ENCODE results near the gene ZNF428. TPM values are rescaled to one million over a fixed set of nuclear protein-coding genes. Genes with fewer than 3 reads are reported as not detected.

The ZNF428 gene
- total RNA-seq, 2 donors from 2014 or later = 51.7 to 108 TPM

GRCh38 chr19:43633520-43633919 lies 14.1 kb upstream of the ZNF428 start:
- intact Hi-C loops (cut with DNase I) = no loop called here
- no peak for DNase-seq (ENCODE audit: low spot score)
- Histone ChIP-seq H3K4me1 (replicated peaks) (no peaks in the 10 kb centered on the region), H3K27me3 (replicated peaks; ENCODE audit: insufficient read depth) (no peaks in the 10 kb centered on the region), H3K9me3 (no peaks in the 10 kb centered on the region), H3K36me3 (no peaks in the 10 kb centered on the region), H3K27ac (no peak overlapping the region), H3K4me3 (no peak overlapping the region)
- TF ChIP-seq POLR2A (IDR thresholded peaks at IDR 0.05) (no peak), CTCF (IDR thresholded peaks at IDR 0.05) (no peak), POLR2AphosphoS5 (IDR thresholded peaks at IDR 0.05) (no peak)
- WGBS = 86% methylated on average over 4 of the region's 4 CpGs

GRCh38 chr19:43631491-43631890 lies 12.1 kb upstream of the ZNF428 start:
- intact Hi-C loops (cut with DNase I) = no loop called here
- 89% methylated on average over 5 of the region's 5 CpGs for WGBS

GRCh38 chr19:43628646-43629326 lies 9.4 kb upstream of the ZNF428 start:
- Histone ChIP-seq H3K27ac (no peak overlapping the region), H3K9me3 (no peaks in the 10 kb centered on the region), H3K36me3 (no peaks in the 10 kb centered on the region), H3K4me3 (no peak overlapping the region), H3K4me1 (replicated peaks) (no peaks in the 10 kb centered on the region), H3K27me3 (replicated peaks; ENCODE audit: insufficient read depth) (no peaks in the 10 kb centered on the region)
- WGBS = 94% methylated on average over 3 of the region's 3 CpGs
- intact Hi-C loops (cut with DNase I) = no loop called here
- TF ChIP-seq POLR2A (IDR thresholded peaks at IDR 0.05) (no peak), POLR2AphosphoS5 (IDR thresholded peaks at IDR 0.05) (no peak), CTCF (IDR thresholded peaks at IDR 0.05) (no peak)
- DNase-seq (ENCODE audit: low spot score) = no peak

More at GRCh38 chr19:43631491-43631890, 12.1 kb upstream of the ZNF428 start:
- Histone ChIP-seq H3K4me3 (no peak overlapping the region), H3K27ac (no peak overlapping the region), H3K4me1 (replicated peaks) (no peaks in the 10 kb centered on the region), H3K36me3 (no peaks in the 10 kb centered on the region), H3K9me3 (no peaks in the 10 kb centered on the region), H3K27me3 (replicated peaks; ENCODE audit: insufficient read depth) (no peaks in the 10 kb centered on the region)
- DNase-seq (ENCODE audit: low spot score) = no peak
- TF ChIP-seq POLR2A (IDR thresholded peaks at IDR 0.05) (no peak), CTCF (IDR thresholded peaks at IDR 0.05) (no peak), POLR2AphosphoS5 (IDR thresholded peaks at IDR 0.05) (no peak)

- intact Hi-C loops (cut with DNase I) = no loop called here
- Histone ChIP-seq H3K36me3 (no peaks in the 10 kb centered on the region), H3K27ac (no peak overlapping the region), H3K27me3 (replicated peaks; ENCODE audit: insufficient read depth) (no peaks in the 10 kb centered on the region), H3K4me1 (replicated peaks) (no peaks in the 10 kb centered on the region), H3K4me3 (no peak overlapping the region), H3K9me3 (no peaks in the 10 kb centered on the region)
- DNase-seq (ENCODE audit: low spot score) = no peak
- WGBS = 78% methylated on average over 17 of the region's 17 CpGs
- TF ChIP-seq POLR2AphosphoS5 (IDR thresholded peaks at IDR 0.05) = no peak
- TF ChIP-seq POLR2A (IDR thresholded peaks at IDR 0.05) = no peak
These were observed 7.4 kb upstream of the ZNF428 start for GRCh38 chr19:43626838-43627237.

- no peak overlapping the region for H3K4me3 ChIP-seq
- TF ChIP-seq POLR2AphosphoS5 (IDR thresholded peaks at IDR 0.05) (no peak), POLR2A (IDR thresholded peaks at IDR 0.05) (no peak), CTCF (IDR thresholded peaks at IDR 0.05) (no peak)
- no peaks in the 10 kb centered on the region for H3K36me3 ChIP-seq
- intact Hi-C loops (cut with DNase I) = no loop called here
- WGBS = 83% methylated on average over 32 of the region's 32 CpGs
- H3K9me3 ChIP-seq = no peaks in the 10 kb centered on the region
- no peak for DNase-seq (ENCODE audit: low spot score)
- no peaks in the 10 kb centered on the region for H3K27me3 ChIP-seq (replicated peaks; ENCODE audit: insufficient read depth)
- H3K27ac ChIP-seq = no peak overlapping the region
- H3K4me1 ChIP-seq (replicated peaks) = no peaks in the 10 kb centered on the region
These were observed 6.6 kb upstream of the ZNF428 start for GRCh38 chr19:43625918-43626579.

Measured in prostate gland (tissue), 2 donors.